ENCODE measurements around the gene C1QTNF6. TPM values are rescaled to one million over a fixed set of nuclear protein-coding genes. Genes with fewer than 3 reads are reported as not detected.

The C1QTNF6 gene
- total RNA-seq, 1 donor from 2014 or later: 12.6 TPM

DNA sequence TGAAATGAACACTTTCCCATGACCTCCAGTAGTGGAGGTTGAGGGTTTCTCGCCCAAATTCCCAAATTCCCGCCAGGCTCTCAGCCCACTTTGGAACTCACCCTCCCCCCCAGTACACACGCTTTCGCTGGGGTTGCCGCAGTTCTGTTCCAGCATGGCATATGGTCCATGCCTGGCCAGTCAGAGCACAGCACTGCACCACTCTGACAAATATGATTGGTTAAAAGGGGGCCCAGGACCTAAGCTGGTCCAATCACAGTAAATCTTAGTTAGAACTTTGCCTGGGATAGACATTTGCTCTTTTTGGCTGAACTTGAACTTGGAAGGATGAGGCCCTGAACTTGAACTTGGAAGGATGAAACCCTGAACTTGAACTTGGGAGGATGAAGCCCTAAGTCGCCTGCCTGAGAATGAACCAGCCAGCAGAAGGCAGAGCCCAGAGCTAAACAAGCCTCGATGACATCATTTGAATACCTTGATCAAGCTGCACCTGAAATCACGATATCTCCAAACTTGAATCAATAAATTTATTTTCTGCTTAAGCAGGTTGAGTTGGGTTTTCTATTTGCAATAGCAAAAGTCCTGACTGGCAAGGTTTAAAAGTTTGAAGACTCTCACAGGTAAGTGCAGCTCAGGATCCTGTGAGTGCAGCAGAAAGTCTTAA, 36.8 kb upstream of the C1QTNF6 start:
- ATAC-seq (no peak), DNase-seq (ENCODE audit: low spot score) (no peak)

DNA sequence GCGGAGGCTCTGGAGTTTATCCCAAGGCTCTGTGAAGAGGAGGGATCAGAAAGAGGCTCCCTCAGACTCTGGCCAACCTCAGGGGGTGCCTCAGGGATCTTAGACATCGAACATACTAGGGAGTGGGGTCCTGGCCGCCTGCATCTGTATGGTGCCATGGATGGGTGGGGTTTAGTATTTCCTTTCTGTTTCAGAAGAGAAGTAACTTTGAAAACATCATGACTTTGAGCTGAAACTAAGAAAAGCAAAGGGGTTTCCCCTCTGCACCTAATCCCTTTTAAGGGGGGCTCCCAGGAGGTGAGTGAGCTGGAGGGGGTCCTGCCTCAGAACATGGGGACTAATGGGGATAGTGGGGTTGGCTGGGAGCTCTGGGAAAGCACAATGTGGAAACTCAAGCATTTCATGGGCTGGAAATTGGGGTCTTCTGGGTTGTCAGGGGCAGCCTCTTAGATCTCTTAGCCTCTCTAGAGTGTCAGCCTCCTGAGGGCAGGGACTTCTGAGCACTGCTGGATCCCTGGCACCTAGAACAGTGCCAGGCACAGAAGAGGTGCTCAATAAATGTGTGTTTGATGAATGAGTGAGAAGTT, 36.0 kb upstream of the C1QTNF6 start:
- DNase-seq (ENCODE audit: low spot score) (no peak), ATAC-seq (no peak)

GRCh38 chr22:37222440-37222971, 34.5 kb upstream of the C1QTNF6 start:
- ATAC-seq (no peak), DNase-seq (ENCODE audit: low spot score) (no peak)

DNA sequence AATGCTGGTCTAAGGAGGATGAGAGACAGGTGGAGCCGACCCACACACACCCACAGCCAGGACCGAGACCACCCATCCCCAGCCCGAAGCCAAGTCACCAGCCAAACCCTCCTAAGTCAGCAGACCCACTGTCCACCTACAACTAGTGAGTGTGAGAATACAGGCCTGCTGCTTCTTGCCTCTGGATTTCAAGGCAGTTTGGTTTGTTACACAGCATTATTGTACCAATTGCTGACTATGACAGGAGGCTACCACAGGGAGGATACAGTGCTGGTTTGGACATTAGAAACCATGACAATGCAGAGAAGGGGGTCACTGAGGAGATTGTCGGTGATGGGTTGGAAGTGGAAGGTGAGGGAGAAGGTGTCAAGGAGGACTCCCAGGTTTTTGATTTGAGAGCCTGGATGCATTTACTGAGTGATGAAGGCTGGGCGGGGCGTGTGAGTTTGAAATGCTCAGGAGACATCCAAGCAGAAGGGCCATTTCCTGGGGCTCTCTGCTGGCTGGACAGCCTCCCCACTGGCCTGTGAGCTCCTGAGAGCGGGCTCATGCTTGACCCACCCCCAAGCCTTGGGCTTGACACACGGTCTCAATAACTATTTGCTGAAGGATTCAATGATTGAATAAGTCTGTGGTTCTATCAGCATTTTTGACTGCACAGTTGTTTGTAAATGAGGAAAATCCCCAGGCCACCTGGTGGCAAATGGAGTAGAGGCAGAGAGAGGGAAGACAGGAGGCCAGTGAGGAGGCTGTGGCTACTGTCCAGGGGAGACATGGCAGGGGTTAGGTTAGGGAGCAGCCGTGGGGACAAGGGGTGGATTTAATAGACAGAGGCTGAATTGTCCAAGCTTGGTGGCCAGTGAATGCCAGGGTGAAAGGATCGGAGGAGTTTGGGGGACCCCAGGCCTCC, 33.6 kb upstream of the C1QTNF6 start:
- DNase-seq (ENCODE audit: low spot score) (no peak), ATAC-seq (no peak)

- DNase-seq (ENCODE audit: low spot score) (no peak), ATAC-seq (no peak)
Measured at GRCh38 chr22:37220543-37220981, 32.5 kb upstream of the C1QTNF6 start.

DNA sequence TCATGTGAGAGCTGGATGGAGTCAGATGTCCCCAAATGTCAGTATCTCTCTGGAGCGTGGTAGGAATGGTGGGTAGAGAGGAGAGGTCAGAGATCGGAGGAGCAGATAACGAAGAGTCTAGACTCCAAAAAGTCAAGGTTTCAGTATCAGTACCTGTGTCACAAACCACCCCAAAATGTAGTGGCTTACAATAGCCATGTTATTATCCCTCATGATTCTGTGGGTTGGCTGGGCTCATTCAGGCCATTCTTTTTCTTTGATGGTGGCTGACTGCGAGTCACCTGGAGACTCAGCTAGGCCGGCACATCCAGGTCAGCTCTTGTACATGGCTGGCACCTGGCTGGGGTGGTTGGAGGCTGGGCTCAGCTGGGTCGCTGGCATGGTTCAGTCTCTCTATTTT, 31.5 kb upstream of the C1QTNF6 start:
- ATAC-seq: no peak
- no peak for DNase-seq (ENCODE audit: low spot score)

- no peak for DNase-seq (ENCODE audit: low spot score)
- ATAC-seq: no peak
Measured at GRCh38 chr22:37218771-37219411, 30.8 kb upstream of the C1QTNF6 start.

GRCh38 chr22:37218399-37218770, 30.3 kb upstream of the C1QTNF6 start:
- no peak for DNase-seq (ENCODE audit: low spot score)
- ATAC-seq: no peak

DNA sequence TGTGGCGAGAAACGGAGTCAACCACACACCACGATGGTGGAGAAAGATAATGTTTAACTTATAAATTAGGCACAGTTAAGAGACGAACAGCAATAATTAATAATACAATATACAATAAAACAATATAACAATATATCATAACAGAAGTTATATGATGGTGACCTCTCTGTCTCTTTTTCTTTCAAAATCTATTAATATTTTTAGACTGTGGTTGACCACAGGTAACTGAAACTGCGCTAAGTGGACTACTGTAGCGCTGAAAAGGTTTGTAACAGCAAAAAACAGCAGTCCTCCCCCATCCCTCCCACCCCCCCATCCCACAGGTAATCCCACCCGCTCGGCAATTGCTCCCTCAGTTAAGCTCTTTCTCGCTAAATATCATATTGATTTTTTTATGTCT, 27.8 kb upstream of the C1QTNF6 start:
- no peak for ATAC-seq
- no peak for DNase-seq (ENCODE audit: low spot score)

- no peak for ATAC-seq
- DNase-seq (ENCODE audit: low spot score): no peak
Measured at GRCh38 chr22:37214731-37215030, 26.6 kb upstream of the C1QTNF6 start.

DNA sequence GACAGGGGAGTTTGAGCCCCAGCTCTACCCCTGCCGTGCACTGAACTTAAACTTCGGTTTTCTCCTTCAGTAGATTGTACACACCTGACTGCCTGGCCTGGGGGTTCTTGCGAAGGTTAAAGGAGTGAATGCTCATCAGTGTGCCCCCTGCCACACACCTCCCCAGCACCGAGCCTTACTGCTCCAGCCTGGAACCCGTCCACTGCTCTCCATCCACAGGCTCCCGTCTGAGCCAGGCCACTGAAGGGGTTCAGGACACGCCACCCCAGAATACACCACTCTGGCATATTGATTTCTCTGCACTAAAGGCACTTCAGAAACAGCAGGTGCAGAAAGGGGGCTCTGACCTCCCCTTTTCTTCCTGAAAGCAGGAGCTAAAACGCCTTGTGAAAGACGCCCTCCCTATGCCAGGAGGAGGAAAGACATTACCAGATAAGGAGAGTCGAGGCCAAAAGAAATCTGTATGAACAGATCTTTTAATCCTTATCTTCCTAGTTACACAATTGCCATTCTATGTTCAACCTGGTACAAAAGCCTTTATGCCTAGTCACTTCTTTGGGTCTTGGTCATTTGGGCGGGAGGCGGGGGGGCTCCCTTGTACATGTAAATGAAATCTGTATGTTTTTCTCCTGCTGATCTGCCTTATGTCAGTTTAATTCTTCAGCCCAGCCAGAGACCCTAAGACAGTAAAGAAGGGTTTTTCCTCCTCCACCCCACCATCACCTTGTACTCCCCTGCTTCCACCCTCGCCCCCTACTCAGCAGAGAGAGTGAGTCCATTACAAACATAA, 26.1 kb upstream of the C1QTNF6 start:
- no peak for DNase-seq (ENCODE audit: low spot score)
- no peak for ATAC-seq

- ATAC-seq (no peak), DNase-seq (ENCODE audit: low spot score) (no peak)
Measured at GRCh38 chr22:37213218-37213855, 25.3 kb upstream of the C1QTNF6 start.

- no peak for DNase-seq (ENCODE audit: low spot score)
Measured at GRCh38 chr22:37212174-37212906, 24.3 kb upstream of the C1QTNF6 start, which contains the start of gene SSTR3. TSS of gene SSTR3 (minus strand) at chr22:37212477. CDS start at chr22:37207803, 4,674 bp downstream.

DNA sequence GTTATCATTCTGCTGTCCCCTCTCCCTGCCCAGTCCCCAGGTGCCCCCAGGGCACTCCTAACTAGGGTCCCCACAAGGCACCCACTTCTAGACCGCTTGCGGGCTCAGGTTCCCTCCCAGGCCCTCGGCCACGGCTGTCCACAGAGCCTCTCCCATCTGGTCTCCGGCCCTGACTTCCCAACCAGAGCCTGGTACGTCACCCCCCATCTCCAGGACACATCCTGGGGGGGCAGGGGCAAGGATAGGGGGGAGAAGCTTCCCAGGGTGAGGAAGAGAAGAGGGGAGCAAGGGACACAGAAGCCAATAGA, 23.8 kb upstream of the C1QTNF6 start:
- DNase-seq (ENCODE audit: low spot score): no peak
- no peak for ATAC-seq

More at GRCh38 chr22:37212174-37212906, 24.3 kb upstream of the C1QTNF6 start, which contains the start of gene SSTR3:
- peak; percentile 47 for ATAC-seq

GRCh38 chr22:37211075-37211865, 23.2 kb upstream of the C1QTNF6 start:
- no peak for ATAC-seq
- DNase-seq (ENCODE audit: low spot score): no peak

DNA sequence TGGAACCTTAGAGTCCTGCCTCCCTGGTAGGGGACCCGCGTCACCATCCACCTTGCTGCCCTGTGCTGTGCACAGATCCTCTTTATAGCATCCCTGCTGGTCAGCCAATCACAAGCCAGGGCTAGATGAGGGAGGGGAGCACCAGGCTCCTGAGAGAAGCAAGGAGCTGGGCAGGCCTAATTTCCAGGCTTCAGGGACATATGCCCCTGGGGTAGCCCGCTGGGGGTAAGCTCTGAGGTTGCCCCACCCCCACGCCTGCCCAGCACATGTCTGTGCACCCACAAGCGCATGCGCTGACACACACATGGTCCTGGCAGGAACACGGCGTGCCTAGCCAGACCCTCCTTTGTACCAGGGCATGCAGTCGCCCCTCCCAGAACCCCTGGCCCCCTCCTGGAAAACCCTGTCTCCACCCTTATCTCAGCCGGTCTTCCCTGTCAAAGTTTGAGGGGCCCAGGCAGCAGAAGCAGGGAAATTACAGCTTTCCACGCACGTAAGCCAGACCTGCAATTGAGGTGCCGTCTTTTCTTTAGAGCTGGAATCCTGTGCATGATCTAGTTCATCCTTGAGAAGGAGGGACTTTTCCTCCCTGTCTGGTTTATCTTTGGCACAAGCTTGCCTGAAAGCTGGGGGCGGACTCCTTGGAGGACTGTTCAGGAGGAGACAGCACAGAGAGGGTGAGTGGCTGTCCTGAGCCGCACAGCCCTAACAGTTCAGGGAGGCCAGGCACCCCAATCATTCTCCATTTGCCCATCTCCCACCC, 22.2 kb upstream of the C1QTNF6 start:
- ATAC-seq (no peak), DNase-seq (ENCODE audit: low spot score) (no peak)

GRCh38 chr22:37209140-37209845, 21.2 kb upstream of the C1QTNF6 start:
- DNase-seq (ENCODE audit: low spot score) (no peak), ATAC-seq (no peak)

All from left lobe of liver (tissue), 2 donors.